Epithelial cell of esophagus (primary cell): Measurements from ENCODE around the gene SLC27A5.

Source experiments
- DNase-seq: peaks from one replicate; pipeline ENCODE4 v3.0.0; 2010; ENCODE audit warnings: low read depth
- H3K4me3 ChIP-seq: 2 replicates; pipeline ENCODE4 v1.5.1; 2011; ENCODE audit warnings: mild to moderate bottlenecking, low read length, control low read depth
- CTCF ChIP-seq: IDR thresholded peaks from 2 replicates; pipeline ENCODE4 v1.5.1; 2011; ENCODE audit warnings: low read depth, mild to moderate bottlenecking, low read length, control low read depth, inconsistent platforms; ENCODE audit not compliant: insufficient read depth; ENCODE audit errors: missing control alignments

The SLC27A5 gene

GRCh38 chr19:58553799-58554493, 42.2 kb upstream of the SLC27A5 start:
- H3K4me3 ChIP-seq, result peak overlapping the region; percentile 94
- no peak for DNase-seq
- no peak for TF ChIP-seq CTCF

DNA sequence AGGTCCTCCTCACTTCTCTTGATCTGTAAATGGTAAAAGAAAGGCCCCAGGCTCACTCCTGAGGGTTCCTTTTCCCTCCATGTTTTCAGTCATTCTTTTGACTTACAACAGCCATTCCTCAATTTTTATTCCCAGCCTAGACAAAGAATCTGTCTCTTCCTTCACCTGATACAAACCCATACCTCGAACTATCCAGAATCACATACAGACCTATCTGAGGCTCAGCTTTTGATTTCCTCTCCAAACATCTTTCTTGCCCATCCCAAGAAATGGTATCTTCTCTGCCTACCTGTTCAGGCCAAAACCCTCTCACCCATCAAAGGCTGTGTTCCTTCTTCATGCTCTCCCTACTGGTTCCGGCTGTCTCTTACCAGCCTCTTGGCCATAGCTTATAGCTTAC, 40.9 kb upstream of the SLC27A5 start:
- no peak for TF ChIP-seq CTCF
- no peak for DNase-seq
- H3K4me3 ChIP-seq, result no peak overlapping the region

DNA sequence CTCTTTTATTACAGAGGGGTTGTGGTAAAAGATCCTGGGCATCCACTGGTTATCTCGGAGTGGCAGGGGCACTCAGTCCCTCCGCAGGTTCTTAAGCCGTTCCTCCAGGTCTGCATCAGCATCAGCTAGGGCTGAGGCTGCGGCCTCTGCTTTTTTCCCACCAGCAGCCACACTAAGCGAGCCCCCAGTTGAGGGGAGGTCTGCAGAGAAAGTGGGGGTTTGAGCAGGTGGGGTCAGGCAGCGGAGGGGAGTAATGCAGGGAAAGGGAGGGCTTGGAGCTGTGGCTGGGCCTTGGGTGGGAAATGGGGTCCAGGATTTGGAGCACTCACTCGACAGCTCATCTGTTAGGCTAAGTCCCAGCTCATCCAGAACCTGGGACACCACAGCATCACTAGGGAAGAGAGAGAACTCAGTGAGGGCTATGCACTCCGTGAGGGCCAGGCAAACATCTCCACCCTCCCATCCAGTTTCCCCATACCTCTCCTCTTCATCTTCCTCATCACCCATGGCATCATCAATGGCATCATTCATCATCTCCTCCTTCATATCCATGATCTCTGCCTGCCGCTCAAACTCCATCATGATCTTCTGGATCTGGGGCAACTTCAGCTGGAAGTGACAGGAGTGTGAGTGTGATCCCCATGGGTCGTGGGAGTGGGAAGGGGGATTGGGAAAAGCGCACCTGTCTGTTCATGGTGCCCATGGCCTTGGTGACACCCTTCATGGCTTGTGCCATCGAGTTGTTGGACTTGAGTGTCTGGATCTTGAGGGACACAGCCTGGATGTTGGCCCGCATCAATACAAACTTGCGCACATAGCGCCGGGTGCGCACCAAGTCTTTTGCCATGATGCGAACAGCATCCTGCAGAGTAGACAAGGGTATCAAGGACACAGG, 40.0 kb upstream of the SLC27A5 start:
- H3K4me3 ChIP-seq, result no peak overlapping the region
- TF ChIP-seq CTCF, result no peak
- DNase-seq, result no peak

DNA sequence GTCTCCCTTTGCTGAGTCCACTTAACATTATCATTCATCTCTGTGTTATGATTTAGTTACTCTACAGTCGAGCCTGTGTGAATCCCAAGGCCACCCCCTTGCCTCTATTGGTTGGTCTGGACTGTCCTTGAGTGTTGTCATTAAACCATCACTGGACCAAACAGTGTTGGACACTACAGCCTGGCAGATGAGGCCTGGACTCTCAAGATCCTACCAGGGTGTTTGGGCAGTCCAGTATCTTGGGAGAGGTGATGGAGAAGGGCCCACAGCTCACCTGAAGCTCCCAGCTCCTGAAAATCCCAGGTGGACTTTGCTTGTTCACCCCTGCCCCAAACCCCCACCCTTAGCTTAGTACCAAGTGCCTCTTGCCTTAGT, 39.3 kb upstream of the SLC27A5 start:
- H3K4me3 ChIP-seq, result no peak overlapping the region
- TF ChIP-seq CTCF, result no peak
- DNase-seq, result no peak

GRCh38 chr19:58550362-58551122, 38.8 kb upstream of the SLC27A5 start:
- TF ChIP-seq CTCF, result no peak
- no peak overlapping the region for H3K4me3 ChIP-seq
- no peak for DNase-seq

- no peak overlapping the region for H3K4me3 ChIP-seq
- DNase-seq, result no peak
- no peak for TF ChIP-seq CTCF
Observed at GRCh38 chr19:58549664-58550361, 38.0 kb upstream of the SLC27A5 start.
